ENCODE results near the gene NDUFA8. TPM values are rescaled to one million over a fixed set of nuclear protein-coding genes. Genes with fewer than 3 reads are reported as not detected.
"Not testable (repeated sequence)": the region's sequence is repeated elsewhere in the genome, so short reads cannot be mapped to it uniquely, and the experiment has no call there.

NDUFA8 gene
- total RNA-seq, 2 donors from 2014 or later, result 40.7 to 58.2 TPM

DNA sequence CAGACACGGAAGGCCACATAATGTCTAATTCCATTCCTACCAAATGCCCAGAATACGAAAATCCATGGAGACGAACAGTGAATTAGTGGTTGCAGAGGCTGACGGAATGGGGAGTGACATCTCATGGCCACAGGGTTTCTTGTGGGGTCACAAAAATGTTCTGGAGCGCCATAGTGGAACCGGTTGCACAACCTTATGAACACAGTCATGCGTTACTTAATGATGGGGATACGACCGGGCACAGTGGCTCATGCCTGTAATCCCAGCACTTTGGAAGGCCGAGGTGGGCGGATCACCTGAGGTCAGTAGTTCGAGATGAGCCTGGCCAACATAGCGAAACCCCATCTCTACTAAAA lies 40.4 kb downstream of the NDUFA8 start:
- DNase-seq (ENCODE audit: low spot score in 2 of 2) (no peak), ATAC-seq (no peak)
- Mint-ChIP-seq H3K27ac (no peak overlapping the region), H3K9me3 (no peaks in the 10 kb centered on the region), H3K36me3 (no peaks in the 10 kb centered on the region)

DNA sequence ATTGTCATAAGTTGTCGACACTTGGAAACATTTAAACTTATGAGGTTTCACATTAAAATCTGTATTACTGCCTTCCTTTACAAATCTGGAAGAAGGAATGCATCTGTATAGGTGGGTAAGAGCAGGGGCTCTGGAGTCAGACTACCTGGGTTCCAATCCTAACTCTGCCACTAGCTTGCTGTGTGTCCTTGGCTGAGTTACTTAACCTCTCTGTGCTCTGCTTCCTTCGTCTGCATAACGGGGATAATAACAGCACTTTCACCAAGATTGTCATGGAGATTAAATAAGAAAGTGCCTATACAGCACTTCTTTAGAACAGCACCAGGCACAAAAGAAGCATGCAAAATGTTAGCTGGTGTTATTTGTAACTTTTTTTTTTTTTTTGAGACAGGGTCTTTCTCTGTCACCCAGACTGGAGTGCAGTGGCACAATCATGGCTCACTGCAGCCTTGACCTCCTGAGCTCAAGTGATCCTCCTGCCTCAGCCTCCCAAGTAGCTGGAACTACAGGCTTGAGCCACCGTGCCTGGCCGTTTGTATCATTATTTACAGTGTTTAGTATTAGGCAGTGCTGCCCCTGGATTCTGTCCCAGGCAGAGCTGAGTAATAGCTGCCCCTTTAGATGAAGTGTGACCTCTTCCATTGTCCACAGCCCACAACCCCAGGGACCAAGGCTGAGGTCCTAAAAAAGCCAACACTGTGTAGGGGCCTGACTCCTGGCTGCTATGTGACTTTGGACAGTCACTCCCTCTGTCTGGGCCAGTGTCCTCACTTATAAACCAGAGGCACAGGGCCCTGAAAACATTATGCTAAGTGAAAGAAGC lies 41.0 kb downstream of the NDUFA8 start:
- DNase-seq (ENCODE audit: low spot score in 2 of 2) (no peak), ATAC-seq (no peak)
- Mint-ChIP-seq H3K36me3 (no peaks in the 10 kb centered on the region), H3K9me3 (no peaks in the 10 kb centered on the region), H3K27ac (no peak overlapping the region)

DNA sequence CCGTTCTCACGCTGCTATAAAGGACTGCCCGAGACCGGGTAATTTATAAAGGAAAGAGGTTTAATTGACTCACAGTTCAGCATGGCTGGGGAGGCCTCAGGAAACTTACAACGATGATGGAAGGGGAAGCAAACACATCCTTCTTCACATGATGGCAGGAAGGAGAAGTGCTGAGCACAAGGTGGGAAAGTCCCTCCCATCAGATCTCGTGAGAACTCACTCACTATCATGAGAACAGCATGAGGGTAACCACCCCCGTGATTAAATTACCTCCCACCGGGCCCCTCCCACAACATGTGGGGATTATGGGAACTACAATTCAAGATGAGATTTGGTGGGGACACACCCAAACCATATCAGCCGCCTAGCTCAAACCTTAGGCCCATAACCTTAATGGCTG lies 42.3 kb downstream of the NDUFA8 start:
- H3K27ac Mint-ChIP-seq; H3K9me3 Mint-ChIP-seq; H3K36me3 Mint-ChIP-seq; ATAC-seq; DNase-seq (ENCODE audit: low spot score in 2 of 2): not testable (repeated sequence)

DNA sequence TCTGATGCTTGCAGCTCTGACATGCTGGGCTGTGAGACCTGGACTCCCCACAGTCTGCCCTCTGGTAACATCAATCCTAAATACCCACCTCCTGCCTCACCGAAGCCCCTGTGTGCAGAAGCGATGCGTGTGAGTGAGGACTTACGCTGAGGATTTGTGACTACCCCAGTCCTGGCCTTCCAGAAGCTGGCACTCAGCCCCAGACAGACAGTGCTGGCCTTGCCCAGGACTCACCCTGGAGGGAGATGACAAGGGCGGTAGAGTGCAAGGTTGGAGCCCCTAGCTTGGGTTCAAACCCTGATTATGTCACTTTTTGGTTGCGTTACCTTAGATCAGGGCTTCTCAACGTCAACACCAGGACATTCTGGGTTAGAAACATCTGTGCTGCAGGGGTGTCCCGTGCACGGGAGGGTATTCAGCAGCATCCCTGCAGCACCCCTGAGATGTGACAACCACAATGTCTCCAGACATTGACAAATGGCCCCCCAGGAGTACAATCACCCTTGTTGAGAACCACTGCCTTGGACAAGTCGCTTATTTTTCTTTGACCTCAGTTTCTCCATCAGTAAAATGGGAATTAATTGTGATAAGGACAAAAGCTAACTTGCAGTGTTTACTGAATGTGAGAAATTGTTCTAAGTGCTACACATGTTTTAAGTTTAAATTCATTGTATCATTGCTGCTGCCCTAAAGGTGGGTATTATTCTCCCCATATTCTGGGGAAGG lies 43.0 kb downstream of the NDUFA8 start:
- ATAC-seq (no peak), DNase-seq (ENCODE audit: low spot score in 2 of 2) (no peak)
- Mint-ChIP-seq H3K36me3 (no peaks in the 10 kb centered on the region), H3K9me3 (no peaks in the 10 kb centered on the region), H3K27ac (no peak overlapping the region)

DNA sequence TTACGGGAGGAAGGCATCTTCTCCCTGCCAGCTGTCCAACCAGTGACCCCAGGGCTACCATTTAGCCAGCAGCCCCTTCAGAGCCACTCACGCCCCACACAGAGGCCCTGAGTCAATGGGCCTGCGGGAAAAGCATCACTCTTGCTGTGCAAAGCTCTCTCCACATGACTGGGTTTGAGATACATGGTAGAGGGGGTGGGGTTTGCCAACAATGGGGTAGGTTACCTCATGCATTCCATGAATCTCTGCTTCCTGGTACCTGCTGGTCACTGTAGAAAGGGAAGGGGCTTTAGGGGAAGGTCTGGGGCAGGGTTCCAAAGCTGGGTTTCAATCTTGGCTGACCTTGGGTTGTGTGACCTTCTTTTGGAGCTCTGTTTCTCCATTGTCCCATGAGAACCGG lies 43.5 kb downstream of the NDUFA8 start:
- ATAC-seq (no peak), DNase-seq (ENCODE audit: low spot score in 2 of 2) (no peak)
- no peaks in the 10 kb centered on the region for H3K9me3 Mint-ChIP-seq
- no peaks in the 10 kb centered on the region for H3K36me3 Mint-ChIP-seq
- no peak overlapping the region for H3K27ac Mint-ChIP-seq

DNA sequence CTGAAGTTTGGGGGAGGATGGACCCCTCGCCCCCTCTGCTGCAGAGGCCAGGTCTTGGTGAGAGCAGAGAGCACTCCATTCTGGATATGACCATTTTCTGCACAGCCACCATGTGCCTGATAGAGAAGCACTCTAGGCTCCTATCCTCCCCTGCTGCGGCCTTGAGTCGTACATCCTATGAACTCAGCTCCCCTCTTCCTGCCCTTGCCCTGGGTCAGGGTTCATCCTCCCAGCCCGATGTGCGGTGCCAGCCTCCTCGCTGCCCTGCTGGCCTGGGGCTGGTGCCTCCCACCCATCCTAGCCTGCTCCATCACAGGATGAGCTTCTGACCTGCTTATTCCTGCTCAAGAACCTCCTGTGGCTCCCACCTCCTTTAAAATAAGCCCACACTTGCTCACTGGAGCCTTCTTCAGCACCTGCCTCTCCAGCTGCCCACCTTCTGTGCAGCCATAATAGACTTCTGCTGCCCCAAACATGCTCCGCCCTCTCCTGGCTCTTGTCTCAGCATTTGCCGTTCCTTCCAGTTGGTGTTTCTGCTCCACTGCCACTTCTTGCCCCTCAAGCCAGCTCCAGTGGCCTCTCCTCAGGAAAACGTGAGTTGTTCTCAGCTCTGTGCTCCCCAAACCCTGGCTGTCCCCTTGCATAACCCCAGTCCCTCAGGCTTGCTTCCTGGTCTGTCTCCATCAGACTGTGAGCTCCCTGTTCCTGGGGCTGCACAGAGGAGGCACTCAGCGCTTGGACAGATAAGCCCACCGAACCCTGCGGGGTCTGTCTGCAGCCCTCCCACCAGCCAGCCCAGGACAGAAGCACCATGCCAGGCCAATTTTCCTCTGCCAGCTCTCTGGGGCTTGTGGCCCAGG lies 44.2 kb downstream of the NDUFA8 start:
- H3K36me3 Mint-ChIP-seq, result no peaks in the 10 kb centered on the region
- H3K9me3 Mint-ChIP-seq, result no peaks in the 10 kb centered on the region
- no peak for ATAC-seq
- DNase-seq (ENCODE audit: low spot score in 2 of 2), result no peak
- no peak overlapping the region for H3K27ac Mint-ChIP-seq

DNA sequence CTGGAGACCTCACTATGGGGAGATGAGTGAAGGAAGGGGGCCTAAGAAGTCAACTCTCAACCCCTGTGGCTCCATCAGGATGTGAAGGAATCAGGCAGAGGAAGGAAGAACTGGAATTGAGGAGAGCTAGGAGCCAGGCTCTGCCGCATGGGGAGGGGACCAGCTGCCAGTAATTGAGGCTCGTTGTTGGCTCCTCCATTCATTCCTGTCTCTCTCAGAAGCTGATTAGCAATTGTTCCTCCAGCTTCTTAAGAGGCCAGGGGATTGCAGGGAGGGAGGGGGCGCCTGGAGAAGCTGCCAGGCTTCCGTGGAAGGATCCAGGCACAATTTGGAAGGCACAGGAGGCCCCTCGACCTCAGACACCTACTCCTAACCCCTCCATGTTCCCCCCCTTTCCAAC lies 46.0 kb downstream of the NDUFA8 start:
- Mint-ChIP-seq H3K36me3 (no peaks in the 10 kb centered on the region), H3K27ac (no peak overlapping the region), H3K9me3 (no peaks in the 10 kb centered on the region)
- ATAC-seq, result no peak
- no peak for DNase-seq (ENCODE audit: low spot score in 2 of 2)

DNA sequence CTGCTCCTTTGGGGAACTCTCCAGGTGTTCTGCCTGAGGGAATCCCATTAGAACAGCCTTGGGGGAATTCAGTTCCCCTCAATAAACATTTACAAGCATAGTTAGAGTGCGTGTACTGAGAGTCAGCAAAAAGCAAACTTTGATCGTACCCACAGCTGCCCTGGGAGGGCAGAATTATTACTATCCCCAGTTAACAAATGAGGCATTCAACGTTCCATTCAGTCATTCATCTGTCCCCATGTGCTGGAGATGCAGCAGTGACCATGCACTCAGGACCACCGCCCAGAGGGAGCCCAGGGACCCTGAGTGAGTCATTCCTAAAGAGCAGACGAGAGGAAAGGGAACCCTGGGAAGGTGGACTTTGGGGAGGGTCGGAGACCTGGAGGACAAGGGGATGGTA lies 47.3 kb downstream of the NDUFA8 start:
- Mint-ChIP-seq H3K36me3 (no peaks in the 10 kb centered on the region), H3K27ac (no peak overlapping the region), H3K9me3 (no peaks in the 10 kb centered on the region)
- ATAC-seq (no peak), DNase-seq (ENCODE audit: low spot score in 2 of 2) (no peak)

DNA sequence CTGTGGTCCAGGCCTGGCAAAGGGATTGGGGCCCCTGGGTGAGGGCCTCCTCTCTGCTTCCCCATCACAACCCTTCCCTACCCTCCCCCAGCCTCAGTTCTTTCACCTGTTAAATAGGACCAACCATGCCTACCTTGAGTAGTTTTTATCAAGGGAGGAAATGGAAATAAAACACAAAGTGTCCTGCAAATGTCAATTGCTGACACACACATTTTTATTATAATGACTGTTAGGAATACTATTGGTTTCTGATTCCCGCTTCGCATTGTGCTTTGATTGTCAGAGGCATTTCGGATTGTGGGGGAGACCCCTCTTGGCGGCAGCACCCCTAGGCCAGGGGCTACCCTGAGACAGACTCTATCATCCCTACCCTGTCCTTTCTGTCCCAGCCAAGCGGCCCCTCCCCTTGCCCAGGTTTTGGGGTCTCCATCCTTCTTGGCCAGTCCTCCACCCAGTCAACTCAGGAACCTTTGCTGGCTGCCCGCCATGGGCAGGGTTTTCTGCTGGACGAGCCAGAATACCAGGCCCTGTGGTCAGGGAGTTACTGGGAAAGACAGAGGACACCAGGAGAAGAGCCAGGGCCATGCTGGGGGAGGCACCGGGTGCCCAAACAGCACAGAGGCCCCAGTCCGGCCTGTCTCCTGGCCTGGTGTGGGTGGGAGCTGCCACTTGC lies 48.0 kb downstream of the NDUFA8 start:
- no peak for ATAC-seq
- no peak for DNase-seq (ENCODE audit: low spot score in 2 of 2)
- Mint-ChIP-seq H3K9me3 (no peaks in the 10 kb centered on the region), H3K36me3 (no peaks in the 10 kb centered on the region), H3K27ac (no peak overlapping the region)

DNA sequence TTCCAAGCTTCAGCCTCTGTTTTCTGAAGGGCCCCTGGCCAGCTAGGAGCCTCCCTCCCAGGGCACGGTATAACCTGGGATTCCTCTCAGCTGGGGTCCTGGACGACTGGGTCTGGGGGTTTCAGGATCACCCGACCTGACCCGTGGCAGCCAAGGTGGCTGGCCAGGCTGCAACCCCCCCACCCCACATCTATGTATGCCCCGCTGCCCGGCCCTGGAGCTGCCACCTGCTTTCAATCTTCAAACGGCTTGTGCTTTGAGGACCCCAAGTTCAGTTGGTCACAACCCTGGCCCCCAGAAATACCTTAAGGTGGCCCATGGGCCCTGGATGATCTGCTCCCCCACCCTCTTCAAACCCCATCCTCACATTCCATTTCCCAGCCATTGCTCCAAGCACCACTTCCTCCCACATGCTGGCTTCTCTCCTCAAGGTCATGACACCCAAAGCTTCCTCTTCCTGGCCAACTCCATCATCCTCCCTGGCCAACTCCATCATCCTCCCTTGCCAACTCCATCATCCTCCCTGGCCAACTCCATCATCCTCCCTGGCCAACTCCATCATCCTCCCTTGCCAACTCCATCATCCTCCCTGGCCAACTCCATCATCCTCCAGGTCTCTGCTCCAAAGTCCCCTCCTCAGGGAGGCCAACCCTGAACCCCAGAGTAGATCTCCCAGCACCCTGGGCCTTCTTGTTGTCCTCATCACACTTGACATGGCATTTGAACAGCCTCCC lies 49.3 kb downstream of the NDUFA8 start:
- ATAC-seq (no peak), DNase-seq (ENCODE audit: low spot score in 2 of 2) (no peak)
- H3K36me3 Mint-ChIP-seq, result no peaks in the 10 kb centered on the region
- no peak overlapping the region for H3K27ac Mint-ChIP-seq
- no peaks in the 10 kb centered on the region for H3K9me3 Mint-ChIP-seq

DNA sequence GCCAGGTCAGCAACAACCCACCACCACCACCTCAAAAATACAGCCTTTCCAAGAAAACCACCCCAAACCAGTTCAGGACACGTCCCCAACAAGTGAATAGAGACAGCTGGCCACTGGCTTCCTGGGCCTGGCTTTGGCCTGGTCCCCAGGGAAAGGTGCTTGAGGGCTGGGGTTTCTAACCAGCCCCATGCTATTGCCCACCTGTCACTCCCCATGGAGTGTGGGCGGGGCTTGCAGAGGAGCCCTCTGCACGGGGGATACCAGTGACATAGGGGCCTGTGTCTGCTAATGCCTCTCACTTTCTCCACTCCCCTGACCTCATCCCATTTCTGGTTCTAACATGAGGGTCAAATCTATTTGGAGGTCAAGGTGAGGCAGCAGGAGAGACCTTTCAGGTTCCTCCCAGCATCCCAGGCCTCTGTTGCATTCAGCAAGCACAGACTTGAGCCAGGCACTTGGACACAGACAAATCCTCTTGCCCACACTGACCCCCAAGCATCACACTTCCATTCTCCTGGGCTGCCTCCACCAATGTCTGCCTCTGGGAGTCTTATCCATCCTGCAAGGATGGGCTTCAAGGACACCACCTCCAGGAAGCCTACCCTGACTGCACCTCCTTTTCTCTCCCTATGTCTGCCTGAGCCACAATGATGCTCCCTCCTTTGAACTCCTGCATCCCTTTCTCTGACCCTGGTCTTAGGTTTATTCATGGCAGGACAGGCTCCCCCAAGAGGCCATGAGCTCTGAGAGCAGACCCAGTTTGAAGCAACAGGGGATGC lies 50.4 kb downstream of the NDUFA8 start:
- Mint-ChIP-seq H3K9me3 (peaks cover 1 to 2% of the 10 kb centered on the region in 2 donors), H3K27ac (no peak overlapping the region), H3K36me3 (peaks cover under 1 to 2% of the 10 kb centered on the region in 2 donors)
- DNase-seq (ENCODE audit: low spot score in 2 of 2), result no peak
- no peak for ATAC-seq

DNA sequence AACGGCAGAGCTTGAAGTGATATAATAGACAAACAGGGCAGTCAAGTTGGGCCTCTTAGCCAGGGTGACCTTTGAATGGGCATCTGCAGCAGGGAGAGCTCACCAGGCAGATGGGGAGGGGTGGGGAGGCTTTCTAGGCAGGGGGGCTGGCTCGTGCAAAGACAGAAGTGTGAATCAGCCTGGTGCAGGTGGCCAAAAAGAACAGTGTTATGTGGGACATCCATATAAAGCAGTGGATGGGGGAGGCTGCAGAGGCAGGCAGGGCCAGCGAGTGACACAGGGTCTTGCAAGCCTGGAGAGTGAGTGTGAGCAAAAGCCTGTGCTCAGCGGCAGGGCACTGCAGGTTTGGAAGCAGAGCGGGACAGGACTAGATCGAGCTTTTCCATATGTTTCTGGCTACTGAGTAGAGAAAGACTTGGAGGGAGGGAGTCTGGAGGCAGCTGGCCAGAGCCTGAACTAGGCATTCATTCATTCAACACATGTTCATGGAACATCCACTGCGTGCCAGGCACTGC lies 52.2 kb downstream of the NDUFA8 start:
- no peak for ATAC-seq
- Mint-ChIP-seq H3K9me3 (peaks cover 7 to 12% of the 10 kb centered on the region in 2 donors), H3K27ac (peak overlapping the region in 1 of 2 donors; percentile 84), H3K36me3 (peaks cover 6 to 7% of the 10 kb centered on the region in 2 donors)
- no peak for DNase-seq (ENCODE audit: low spot score in 2 of 2)

DNA sequence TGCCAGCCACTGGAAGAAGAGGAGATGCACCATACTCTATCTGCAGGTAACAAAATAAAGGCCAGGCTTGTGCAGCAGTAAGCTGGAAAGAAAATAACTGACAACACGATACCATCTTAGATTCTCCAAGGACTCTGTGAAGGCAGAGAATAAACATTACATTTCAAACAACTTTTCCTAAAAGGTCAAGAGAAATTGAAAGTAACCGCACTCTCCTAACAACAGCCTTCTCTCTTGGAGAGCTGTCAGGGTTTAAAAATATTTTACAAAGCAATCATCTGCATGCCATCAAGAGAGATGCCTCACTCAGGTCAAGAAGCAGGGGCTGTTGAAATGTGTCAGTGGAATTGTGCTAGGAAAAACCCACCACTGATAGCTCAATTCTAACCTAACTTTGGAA lies 53.0 kb downstream of the NDUFA8 start:
- no peak overlapping the region for H3K27ac Mint-ChIP-seq
- H3K9me3 Mint-ChIP-seq, result peaks cover 7 to 12% of the 10 kb centered on the region in 2 donors
- no peak for DNase-seq (ENCODE audit: low spot score in 2 of 2)
- ATAC-seq, result no peak
- H3K36me3 Mint-ChIP-seq, result peaks cover 6 to 7% of the 10 kb centered on the region in 2 donors

DNA sequence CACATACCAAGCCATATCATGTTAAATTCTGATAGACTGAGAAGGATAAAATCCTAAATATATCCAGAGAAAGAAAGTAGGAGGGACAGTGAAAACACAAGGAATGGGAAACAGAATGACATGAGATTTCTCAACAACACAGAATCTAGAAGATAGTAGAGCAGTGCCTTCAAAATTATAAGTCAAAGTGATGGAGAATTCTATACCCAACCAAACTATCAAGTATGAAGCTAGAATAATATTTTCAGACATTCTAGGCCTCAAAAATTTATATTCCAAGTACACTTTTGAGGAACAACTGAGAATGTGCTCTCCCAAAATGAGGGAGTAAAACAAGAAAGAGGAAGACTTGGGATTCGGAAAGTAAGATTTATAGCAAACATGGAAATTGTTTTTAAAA lies 55.6 kb downstream of the NDUFA8 start:
- Mint-ChIP-seq H3K27ac (no peak overlapping the region), H3K36me3 (peaks cover 6 to 7% of the 10 kb centered on the region in 2 donors), H3K9me3 (peaks cover 7 to 12% of the 10 kb centered on the region in 2 donors)
- DNase-seq (ENCODE audit: low spot score in 2 of 2) (no peak), ATAC-seq (no peak)

DNA sequence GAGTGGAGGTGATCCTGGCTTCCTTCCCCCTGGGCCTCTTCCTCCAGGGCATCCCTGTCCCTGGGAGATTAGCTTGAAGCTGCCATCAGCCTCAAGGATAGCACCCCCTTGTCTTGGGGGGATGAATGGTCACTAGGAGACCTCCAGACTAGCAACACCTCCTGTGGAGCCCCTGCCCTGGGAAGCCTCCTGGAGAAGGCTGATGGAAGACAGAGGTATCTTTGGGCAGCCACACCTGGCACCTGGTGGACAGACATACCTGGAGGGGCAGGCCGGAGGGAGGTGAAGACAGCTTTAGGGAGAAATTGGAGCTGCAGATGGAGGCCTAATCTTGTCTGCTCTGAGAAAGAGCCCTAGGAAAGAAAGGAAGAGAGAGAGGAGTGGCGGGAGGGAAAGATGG lies 57.4 kb downstream of the NDUFA8 start:
- Mint-ChIP-seq H3K36me3 (peaks cover 6 to 7% of the 10 kb centered on the region in 2 donors), H3K27ac (no peak overlapping the region), H3K9me3 (peaks cover 7 to 12% of the 10 kb centered on the region in 2 donors)
- ATAC-seq, result no peak
- no peak for DNase-seq (ENCODE audit: low spot score in 2 of 2)

All from activated naive CD4-positive, alpha-beta T cell treated with anti-CD3 and anti-CD28 coated beads, Interleukin-2, amount 50 U/mL, for 72 hours (primary cell).